Measurements from ENCODE around the gene CYSTM1.
"Not testable (repeated sequence)": the region's sequence is repeated elsewhere in the genome, so short reads cannot be mapped to it uniquely, and the experiment has no call there.

CYSTM1 gene

DNA sequence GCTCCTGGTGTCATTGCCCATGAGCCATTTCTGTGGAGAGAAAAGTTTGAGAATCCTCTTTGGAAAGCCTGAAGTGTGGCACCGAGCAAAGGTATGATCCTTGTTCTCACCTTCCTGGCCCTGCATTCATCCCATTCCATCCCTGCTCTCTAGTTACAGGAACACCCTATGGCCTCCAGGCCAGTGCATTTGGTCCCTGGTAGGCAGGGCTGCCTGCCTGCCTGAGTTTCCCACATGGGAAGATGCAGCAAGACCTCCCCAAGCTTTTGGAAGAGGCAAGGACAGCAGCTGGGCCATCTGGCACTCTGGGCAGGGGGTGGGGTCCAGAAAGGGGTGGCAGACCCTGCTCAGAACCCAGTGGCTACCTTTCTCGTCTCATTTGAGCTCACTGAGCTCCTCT, 24.8 kb upstream of the CYSTM1 start:
- DNase-seq (ENCODE audit: low read depth) = no peak

DNA sequence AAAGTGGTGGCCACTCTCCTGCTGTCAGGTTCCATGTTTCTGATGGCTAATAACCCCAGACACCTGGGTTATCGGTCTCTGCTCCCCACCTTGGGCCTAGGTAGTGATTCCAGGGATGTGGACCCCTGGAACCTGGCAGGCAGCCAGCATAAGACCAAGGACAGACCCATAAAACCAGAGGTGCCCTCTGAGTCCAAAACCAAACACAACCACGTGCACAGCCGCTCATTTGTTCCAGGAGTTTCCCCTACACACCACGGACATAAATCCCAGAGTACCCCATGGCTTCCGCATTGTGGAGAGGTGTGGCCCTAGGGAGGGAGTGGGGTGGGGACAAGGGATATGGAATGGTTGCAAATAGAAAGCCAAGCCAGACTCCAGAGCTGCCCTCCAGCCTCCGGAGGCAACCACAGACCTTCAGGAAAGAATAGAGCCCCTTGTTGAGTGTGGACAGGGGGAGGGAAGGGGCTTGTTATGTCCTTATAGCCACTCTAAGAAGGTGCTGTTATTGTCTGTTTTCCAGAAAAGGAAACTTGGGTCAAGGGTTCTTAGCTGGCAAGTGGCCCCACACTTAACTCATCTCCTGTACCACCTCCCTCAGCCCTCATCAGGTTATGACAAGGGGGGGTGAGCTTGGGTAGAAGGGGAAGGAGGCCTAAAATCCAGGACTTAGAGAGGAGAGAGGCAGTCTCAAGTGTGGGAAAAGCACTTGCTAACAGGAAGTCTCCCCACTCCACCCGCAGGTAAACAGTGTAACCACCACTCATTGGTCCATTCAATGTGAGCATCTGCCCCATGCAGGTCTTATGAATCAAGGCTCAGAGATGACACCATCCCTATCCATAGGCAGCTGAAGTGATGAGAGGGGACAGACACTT, 23.6 kb upstream of the CYSTM1 start:
- DNase-seq (ENCODE audit: low read depth) = no peak

GRCh38 chr5:140152022-140152999, 22.7 kb upstream of the CYSTM1 start:
- DNase-seq (ENCODE audit: low read depth) = no peak

DNA sequence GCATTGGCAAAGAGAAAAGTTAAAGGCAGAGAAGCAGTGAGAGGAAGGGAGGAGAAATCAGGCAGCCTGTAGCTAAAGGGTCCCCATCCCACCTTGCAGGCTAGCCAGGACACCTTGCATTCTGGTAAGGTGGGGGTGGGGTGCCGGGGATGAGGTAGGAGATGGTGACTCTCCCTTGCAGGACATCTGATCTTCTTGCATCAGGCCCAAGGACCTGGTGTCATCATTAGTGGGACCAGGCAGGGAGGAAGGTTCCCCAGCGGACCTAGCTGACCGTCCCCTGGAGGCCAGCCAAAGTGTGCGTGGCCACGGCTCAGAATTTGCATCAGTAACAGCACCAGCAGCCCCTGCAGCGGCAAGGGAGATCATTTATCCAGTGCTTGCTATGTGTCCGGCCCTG, 21.7 kb upstream of the CYSTM1 start:
- no peak for DNase-seq (ENCODE audit: low read depth)

DNA sequence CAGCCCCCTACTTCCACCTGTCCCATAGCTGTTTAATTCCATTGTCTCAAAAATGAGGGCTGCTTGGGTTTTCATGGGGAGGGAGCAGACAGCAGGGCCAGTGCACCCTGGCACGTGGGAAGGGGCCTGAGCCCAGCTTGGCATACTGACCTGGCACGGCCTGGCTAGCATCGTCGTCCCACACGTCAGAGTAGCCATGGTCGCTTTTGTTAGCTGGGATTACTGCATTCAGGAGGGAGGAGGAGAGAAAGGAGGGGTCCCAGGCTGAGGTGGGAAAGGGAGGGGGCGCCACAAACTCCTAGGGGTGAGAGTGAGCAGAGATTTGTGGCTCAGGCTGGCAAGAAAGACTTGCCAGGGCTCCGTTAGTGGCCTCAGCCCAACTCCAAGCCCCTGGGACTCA, 21.1 kb upstream of the CYSTM1 start:
- no peak for DNase-seq (ENCODE audit: low read depth)

GRCh38 chr5:140154710-140155381, 20.1 kb upstream of the CYSTM1 start:
- not testable (repeated sequence) for DNase-seq (ENCODE audit: low read depth)

DNA sequence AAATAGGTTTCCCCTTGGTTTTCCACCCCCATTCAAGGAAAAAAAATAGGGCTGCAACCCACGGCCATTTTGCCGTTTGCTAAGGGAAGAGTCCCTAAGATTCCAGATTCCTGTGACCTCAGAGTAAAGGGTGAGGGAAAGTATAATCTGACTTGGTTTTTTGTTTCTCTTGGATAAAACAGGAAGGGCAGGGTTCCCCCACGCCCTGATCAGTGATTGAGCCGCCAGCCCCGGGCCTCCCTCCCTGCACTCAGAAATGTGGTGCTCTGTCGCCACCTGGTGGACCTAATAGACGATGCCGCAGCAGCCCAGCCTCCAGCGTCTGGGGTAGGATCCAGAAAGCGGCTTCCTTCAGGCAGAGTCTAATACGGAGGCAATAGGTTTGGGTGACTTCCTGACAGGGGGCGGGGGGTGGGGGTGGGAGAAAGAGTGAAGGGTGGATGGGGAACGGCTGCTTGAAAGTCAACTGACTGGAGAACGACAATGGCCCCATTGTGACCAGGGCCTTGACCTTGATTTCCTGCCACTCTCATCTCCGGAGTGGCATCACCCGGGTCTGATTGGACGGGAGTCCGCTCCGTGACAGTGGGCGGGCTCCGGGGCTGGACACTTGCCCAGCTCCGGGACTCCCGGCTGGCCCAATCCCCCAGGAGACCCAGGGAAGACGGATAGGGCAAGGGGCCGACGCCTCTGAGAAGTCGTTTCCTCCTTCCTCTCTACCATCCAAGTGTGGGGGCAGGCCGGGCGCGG, 17.8 kb upstream of the CYSTM1 start:
- peak; percentile 80 for DNase-seq (ENCODE audit: low read depth)

- DNase-seq (ENCODE audit: low read depth) = no peak
These were observed 15.7 kb upstream of the CYSTM1 start for GRCh38 chr5:140159014-140159927.

- DNase-seq (ENCODE audit: low read depth) = no peak
These were observed 12.7 kb upstream of the CYSTM1 start for GRCh38 chr5:140162275-140162674.

- DNase-seq (ENCODE audit: low read depth) = no peak
These were observed 12.2 kb upstream of the CYSTM1 start for GRCh38 chr5:140162781-140163180.

DNA sequence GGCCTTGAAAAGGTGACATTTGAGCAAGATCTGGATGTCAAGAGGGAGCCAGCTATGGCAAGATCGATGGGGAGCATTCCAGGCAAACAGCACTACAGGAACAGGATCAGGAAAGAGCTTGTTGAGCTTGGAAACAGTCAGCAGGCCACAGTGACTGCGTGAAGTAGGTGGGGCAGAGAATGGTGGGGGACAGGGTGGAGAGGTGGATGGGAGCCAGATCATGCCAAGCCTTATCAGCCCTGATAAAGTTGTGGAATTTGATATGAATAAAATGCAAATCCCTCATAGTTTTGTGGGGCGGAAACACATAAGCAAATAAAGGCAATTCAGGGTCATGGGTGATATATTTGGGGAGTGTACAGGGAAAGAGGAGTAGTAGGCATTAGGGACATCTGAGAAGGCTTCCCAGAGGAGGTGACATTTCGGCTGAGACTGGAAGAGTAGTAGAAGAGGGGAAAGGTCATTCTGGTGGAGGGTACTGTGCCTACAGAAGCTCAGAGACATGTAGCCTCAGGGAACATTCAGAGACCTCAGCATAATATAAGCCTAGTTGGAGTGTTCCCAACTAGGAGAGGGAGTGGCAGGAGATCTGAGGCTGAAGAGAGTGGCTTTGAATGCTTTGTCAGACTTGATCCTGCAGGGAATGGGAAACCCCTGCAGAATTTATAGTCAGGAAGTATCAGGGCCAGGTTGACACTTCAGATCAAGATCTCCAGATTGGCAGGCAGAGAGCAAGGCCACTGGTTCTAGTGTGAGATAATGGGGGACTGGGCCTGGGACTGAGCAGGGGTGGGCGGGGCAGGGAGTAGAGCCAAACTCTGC, 9.7 kb upstream of the CYSTM1 start:
- DNase-seq (ENCODE audit: low read depth) = no peak

DNA sequence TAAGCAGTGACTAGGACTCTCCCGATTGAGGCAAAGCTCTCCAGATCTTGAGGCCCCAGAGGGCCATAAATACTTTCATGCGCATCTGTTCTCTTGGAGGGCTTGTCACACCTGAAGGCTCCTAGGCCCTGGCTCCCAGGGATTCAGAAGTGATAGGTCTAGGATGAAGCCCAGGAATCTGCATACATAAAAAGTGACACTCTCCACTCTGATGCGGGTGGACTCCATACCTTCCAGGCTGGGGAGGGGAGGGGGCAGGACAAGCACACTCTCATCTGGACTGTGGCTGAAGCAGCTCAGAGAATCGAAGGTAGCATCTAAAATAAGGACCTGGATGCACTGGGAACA, 9.1 kb upstream of the CYSTM1 start:
- no peak for DNase-seq (ENCODE audit: low read depth)

DNA sequence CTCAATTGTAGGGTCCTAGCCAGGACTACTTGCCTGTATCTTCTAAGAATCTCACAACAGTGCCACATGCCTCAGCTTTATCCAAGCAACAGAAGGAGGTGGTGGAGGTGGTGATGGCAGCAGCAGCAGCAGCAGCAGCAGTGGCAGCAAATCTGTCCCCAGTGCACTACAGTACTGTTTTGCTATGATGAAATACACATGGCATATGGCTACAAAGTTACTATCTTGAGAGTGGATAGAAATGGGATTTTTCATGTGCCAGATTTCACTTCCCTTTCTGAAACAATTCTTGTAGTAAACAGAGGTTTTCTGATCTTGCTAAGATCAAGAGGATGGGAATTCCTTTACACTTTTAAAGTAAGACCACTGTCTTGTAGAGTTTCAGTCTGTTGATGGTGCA, 8.1 kb upstream of the CYSTM1 start:
- DNase-seq (ENCODE audit: low read depth) = no peak

DNA sequence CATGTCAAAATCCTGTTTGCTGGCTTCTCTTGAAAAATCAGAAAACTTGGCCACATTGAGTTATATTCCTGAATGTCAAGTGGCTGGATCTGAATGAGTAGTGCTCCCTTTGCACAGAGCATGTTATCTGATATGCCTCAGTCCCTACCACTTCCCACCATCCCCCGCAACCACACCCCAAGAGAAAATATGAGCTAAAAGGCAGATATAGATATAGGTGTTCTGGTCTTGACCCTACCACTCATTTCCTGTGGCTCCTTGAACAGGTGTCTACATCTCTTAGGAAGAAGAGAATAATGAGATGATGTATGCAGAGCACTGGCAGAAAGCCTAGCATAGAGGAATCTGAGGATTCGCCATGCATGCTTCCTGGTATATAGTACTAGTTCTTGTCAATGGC, 6.6 kb upstream of the CYSTM1 start:
- no peak for DNase-seq (ENCODE audit: low read depth)

- no peak for DNase-seq (ENCODE audit: low read depth)
These were observed 5.6 kb upstream of the CYSTM1 start for GRCh38 chr5:140169410-140169809.

DNA sequence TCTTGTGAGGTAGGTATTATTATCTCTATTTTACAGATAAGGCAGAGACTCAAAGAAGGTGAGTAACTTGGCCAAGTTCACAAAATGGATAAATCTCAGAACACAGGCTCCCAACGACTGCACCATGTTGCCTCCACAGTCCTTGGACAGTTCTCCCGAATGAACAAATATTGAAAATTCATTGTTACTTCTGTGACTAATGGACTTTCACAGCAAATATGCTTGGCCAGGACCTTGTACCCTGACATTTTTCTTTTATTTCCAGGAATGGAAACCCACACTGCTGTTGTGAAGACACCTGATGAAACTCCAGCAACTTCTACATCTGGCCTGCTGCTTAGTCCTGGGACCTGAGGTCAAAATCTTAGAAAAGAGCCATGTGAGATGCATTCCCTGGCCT, 2.5 kb upstream of the CYSTM1 start:
- no peak for DNase-seq (ENCODE audit: low read depth)

DNA sequence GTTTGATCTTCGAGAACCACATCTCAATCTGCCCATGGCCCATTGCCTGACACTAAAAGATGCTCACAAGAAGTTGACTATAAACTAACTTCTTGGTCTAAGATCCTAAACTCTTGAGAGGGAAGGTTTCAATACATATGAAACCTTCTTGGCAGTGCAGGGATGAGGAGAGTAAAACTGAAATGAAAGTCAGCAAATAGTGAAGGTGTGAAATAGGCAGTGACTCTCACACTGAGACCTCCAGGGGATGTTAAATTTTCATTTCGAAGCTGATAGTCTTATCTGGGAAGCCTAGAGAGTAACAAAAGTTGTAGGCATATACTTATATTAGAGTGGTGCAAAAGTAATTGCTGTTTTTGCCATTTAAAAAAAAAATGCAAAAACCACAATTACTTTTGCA, 974 bp upstream of the CYSTM1 start:
- DNase-seq (ENCODE audit: low read depth) = no peak

DNA sequence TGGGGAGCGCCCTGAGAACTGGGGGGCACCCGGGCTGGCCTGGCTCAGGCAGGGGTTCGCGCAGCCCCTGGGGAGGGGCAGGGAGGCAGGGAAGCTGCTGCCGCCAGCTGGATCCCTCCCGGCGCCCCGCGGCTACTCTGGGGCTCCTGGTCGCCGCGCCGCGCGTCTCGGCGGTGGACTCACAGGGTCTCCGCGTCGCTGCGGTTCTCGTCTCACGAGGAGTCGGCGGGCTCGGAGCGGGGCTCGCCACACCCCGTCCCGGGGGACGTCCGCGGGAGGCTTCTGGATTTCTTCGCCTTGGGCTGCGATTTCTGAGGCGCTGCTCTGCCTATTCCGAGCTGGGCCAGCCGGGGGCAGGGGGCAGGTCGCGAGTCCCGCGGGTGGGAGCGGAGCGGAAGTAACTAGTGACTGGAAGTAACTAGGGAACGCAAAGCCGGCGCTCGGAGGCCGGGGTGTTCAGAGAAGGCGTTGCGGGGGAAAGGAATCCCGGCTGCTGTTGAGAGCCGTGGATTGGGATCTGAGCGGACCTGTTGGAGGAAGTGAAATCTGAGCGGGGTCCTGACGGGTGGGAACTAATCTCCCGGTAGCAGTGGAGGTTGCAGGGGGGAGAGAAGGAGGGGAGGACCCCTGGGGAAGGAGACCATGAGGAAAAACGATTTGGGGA, 511 bp downstream of the CYSTM1 start:
- DNase-seq (ENCODE audit: low read depth) = peak; percentile 24

DNA sequence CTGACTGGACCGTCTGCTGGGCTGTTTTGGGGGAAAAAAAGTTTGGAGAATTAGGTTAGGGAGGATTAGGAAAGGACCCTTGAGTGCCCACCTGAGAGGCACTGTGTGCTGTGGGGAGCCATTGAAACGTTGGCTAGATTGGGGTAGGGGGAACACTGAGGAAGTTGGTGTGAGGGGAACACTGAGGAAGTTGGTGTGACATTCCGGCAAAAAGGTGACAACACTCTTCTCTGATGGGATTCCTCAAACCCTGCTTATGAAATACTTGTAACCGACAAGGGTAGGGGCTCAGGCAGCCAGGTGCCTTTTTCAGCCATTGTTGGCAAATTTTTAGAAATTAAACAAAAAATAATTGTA, 1.0 kb downstream of the CYSTM1 start:
- no peak for DNase-seq (ENCODE audit: low read depth)

DNA sequence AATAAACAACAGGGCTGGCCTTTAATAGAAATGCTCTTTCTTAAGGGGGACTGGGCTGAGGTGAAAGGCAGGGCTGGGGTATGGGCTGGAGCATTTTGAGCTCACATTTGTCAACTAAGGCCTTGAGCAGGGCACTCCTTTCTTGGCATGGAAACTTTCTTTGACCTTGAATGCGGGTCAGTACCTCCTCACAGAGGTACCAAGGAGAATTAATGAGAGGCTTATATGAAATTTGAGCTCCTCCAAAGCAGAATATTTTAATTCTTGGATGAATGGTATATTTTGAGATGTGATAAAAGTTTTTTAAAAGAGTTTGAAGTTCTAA, 3.1 kb downstream of the CYSTM1 start:
- no peak for DNase-seq (ENCODE audit: low read depth)
